Activated B cell treated with CpG ODN at 0.5 μM for 24 hours (primary cell): Measurements from ENCODE around the gene PDGFD. TPM values are rescaled to one million over a fixed set of nuclear protein-coding genes. Genes with fewer than 3 reads are reported as not detected.

ENCODE experiments used
- ATAC-seq: fragments of 200-7000 bp; cut with Tn5 transposase; one replicate; pipeline ENCODE4 v1.10.0; 2021; ENCODE audit warnings: low read depth, mild to moderate bottlenecking, moderate library complexity
- CTCF ChIA-PET: fragments of 350-600 bp; sonication (Branson Sonifier 250); formaldehyde crosslinking; loops from one replicate; lab custom pipeline; 2021; ENCODE audit warnings: antibody characterized with exemption; lab: Charles Lee
- POLR2A ChIA-PET: fragments of 350-600 bp; sonication (Branson Sonifier 250); formaldehyde crosslinking; loops from one replicate; lab custom pipeline; 2021; ENCODE audit warnings: antibody characterized with exemption; lab: Charles Lee
- DNase-seq: peaks from one replicate; pipeline ENCODE4 v3.0.0; 2022
- H3K27ac Mint-ChIP-seq: one replicate; pipeline ENCODE4 v1.8.0; 2020; ENCODE audit warnings: mixed read lengths
- H3K27me3 Mint-ChIP-seq: one replicate; pipeline ENCODE4 v1.8.0; 2021; ENCODE audit warnings: mixed read lengths
- H3K36me3 Mint-ChIP-seq: one replicate; pipeline ENCODE4 v1.8.0; 2021; ENCODE audit warnings: low read depth, mixed read lengths
- H3K4me1 Mint-ChIP-seq: one replicate; pipeline ENCODE4 v1.8.0; 2021; ENCODE audit warnings: mixed read lengths
- H3K4me3 Mint-ChIP-seq: one replicate; pipeline ENCODE4 v1.8.0; 2020; ENCODE audit warnings: mild to moderate bottlenecking, mixed read lengths
- H3K9me3 Mint-ChIP-seq: one replicate; pipeline ENCODE4 v1.8.0; 2020; ENCODE audit warnings: mixed read lengths
- intact Hi-C: fragments of 100-400 bp; cut with micrococcal nuclease; formaldehyde crosslinking; loops from one replicate; pipeline ENCODE4 v1.15.1; 2024
- total RNA-seq: library from RNA; stranded (reverse); gene quantifications from 2 replicates; pipeline ENCODE4 v1.2.3, GENCODE V29; 2022
- TF ChIP-seq, protein P1 (sequence below): fragments of 200-600 bp; IDR thresholded peaks from one replicate; pipeline ENCODE4 v1.8.0; 2022; ENCODE audit warnings: antibody characterized with exemption, mild to moderate bottlenecking

The PDGFD gene
- total RNA-seq, 1 donor from 2014 or later: 0.53 TPM

DNA sequence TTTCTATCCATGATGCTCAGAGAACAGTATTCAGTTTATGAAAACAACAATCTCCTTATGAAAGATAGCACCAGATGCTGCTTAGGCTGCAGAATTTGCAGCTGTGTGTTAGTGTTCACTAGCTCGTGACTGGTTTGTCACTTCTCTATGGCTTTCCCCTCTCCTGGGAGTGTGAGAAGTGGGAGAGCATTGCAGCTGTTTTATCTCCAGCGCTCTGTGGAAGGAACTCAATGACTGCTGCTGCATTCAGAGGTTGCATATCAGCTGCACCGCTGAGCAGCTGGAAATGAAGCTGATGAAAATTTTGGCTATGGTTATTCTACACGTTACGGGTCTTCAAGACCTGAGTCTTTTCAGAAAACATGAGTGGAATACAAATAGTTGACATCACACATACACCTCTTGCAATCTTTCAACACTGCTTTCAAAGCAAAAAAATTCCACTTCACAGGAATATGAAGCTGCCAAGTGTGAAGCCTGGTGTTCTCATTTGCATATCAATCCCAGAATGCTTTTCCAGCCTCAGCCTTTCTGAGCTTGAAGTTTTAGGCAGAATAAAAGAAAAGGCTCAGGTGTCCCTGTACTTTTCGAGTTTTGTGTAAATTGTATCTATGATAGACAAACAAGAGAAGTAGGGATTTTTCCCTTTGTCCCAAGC, 276.8 kb downstream of the PDGFD start:
- ATAC-seq (no peak), DNase-seq (no peak)
- Mint-ChIP-seq H3K4me1 (peaks cover 7% of the 10 kb centered on the region), H3K4me3 (no peak overlapping the region), H3K27me3 (peaks cover 2% of the 10 kb centered on the region), H3K36me3 (no peaks in the 10 kb centered on the region), H3K9me3 (peaks cover 3% of the 10 kb centered on the region), H3K27ac (no peak overlapping the region)
- TF ChIP-seq, protein P1, sequence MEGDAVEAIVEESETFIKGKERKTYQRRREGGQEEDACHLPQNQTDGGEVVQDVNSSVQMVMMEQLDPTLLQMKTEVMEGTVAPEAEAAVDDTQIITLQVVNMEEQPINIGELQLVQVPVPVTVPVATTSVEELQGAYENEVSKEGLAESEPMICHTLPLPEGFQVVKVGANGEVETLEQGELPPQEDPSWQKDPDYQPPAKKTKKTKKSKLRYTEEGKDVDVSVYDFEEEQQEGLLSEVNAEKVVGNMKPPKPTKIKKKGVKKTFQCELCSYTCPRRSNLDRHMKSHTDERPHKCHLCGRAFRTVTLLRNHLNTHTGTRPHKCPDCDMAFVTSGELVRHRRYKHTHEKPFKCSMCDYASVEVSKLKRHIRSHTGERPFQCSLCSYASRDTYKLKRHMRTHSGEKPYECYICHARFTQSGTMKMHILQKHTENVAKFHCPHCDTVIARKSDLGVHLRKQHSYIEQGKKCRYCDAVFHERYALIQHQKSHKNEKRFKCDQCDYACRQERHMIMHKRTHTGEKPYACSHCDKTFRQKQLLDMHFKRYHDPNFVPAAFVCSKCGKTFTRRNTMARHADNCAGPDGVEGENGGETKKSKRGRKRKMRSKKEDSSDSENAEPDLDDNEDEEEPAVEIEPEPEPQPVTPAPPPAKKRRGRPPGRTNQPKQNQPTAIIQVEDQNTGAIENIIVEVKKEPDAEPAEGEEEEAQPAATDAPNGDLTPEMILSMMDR: no peak
- ChIA-PET POLR2A (interaction anchor here (0.7 kb wide), 1 partner anchor 11 kb away, joined by 3 read pairs; no protein-coding TSS in a partner anchor), CTCF (no interaction called here)
- intact Hi-C loops: no loop called here

GRCh38 chr11:103883856-103884255, 280.1 kb downstream of the PDGFD start:
- ATAC-seq (no peak), DNase-seq (no peak)
- POLR2A ChIA-PET: no interaction called here
- Mint-ChIP-seq H3K27me3 (no peaks in the 10 kb centered on the region), H3K9me3 (no peaks in the 10 kb centered on the region), H3K4me3 (no peak overlapping the region), H3K27ac (no peak overlapping the region), H3K36me3 (no peaks in the 10 kb centered on the region), H3K4me1 (peaks cover 7% of the 10 kb centered on the region)
- TF ChIP-seq, protein P1: no peak
- CTCF ChIA-PET: no interaction called here
- intact Hi-C loops: no loop called here

DNA sequence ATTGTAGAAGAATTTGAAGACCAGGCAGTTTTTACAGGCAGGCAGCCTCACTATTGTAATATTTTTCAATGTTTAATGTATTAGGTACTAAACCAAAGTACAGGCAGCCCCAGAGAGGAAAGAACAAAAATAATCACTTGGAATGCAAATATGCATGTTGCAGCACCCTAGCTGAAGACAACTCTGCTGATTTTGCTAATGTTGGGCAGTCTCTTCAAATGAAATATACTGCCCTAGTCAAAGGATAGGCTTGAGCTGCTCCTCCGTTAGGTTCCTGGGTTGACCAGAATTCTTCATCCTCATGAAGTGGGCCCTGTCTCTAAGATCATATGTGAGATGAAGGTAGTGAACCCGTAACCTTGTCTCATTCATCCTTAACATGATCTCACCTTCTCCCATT, 280.7 kb downstream of the PDGFD start:
- TF ChIP-seq, protein P1: no peak
- H3K27ac Mint-ChIP-seq: no peak overlapping the region
- no peak overlapping the region for H3K4me3 Mint-ChIP-seq
- H3K36me3 Mint-ChIP-seq: no peaks in the 10 kb centered on the region
- peaks cover 7% of the 10 kb centered on the region for H3K4me1 Mint-ChIP-seq
- no peaks in the 10 kb centered on the region for H3K27me3 Mint-ChIP-seq
- intact Hi-C loops: no loop called here
- no peaks in the 10 kb centered on the region for H3K9me3 Mint-ChIP-seq
- CTCF ChIA-PET: no interaction called here
- POLR2A ChIA-PET: no interaction called here
- ATAC-seq (no peak), DNase-seq (no peak)

GRCh38 chr11:103881584-103881983, 282.4 kb downstream of the PDGFD start:
- no peak overlapping the region for H3K4me3 Mint-ChIP-seq
- intact Hi-C loops: no loop called here
- H3K4me1 Mint-ChIP-seq: no peaks in the 10 kb centered on the region
- ATAC-seq (no peak), DNase-seq (no peak)
- H3K27me3 Mint-ChIP-seq: no peaks in the 10 kb centered on the region
- H3K9me3 Mint-ChIP-seq: no peaks in the 10 kb centered on the region
- TF ChIP-seq, protein P1: no peak
- CTCF ChIA-PET: no interaction called here
- H3K27ac Mint-ChIP-seq: no peak overlapping the region
- POLR2A ChIA-PET: no interaction called here
- no peaks in the 10 kb centered on the region for H3K36me3 Mint-ChIP-seq

GRCh38 chr11:103880968-103881367, 283.0 kb downstream of the PDGFD start:
- H3K4me3 Mint-ChIP-seq: no peak overlapping the region
- no peak overlapping the region for H3K27ac Mint-ChIP-seq
- POLR2A ChIA-PET: interaction anchor here (0.6 kb wide), 1 partner anchor 9 kb away, joined by 3 read pairs; no protein-coding TSS in a partner anchor
- H3K27me3 Mint-ChIP-seq: no peaks in the 10 kb centered on the region
- ATAC-seq (no peak), DNase-seq (no peak)
- H3K4me1 Mint-ChIP-seq: peaks cover 6% of the 10 kb centered on the region
- no peaks in the 10 kb centered on the region for H3K36me3 Mint-ChIP-seq
- CTCF ChIA-PET: no interaction called here
- TF ChIP-seq, protein P1: no peak
- no peaks in the 10 kb centered on the region for H3K9me3 Mint-ChIP-seq
- intact Hi-C loops: no loop called here
